ENCODE measurements around the gene SH3PXD2B. TPM values are rescaled to one million over a fixed set of nuclear protein-coding genes. Genes with fewer than 3 reads are reported as not detected.

Gene SH3PXD2B
- total RNA-seq, 2 experiments from 2014 or later = 0.10 TPM; not detected in 1

DNA sequence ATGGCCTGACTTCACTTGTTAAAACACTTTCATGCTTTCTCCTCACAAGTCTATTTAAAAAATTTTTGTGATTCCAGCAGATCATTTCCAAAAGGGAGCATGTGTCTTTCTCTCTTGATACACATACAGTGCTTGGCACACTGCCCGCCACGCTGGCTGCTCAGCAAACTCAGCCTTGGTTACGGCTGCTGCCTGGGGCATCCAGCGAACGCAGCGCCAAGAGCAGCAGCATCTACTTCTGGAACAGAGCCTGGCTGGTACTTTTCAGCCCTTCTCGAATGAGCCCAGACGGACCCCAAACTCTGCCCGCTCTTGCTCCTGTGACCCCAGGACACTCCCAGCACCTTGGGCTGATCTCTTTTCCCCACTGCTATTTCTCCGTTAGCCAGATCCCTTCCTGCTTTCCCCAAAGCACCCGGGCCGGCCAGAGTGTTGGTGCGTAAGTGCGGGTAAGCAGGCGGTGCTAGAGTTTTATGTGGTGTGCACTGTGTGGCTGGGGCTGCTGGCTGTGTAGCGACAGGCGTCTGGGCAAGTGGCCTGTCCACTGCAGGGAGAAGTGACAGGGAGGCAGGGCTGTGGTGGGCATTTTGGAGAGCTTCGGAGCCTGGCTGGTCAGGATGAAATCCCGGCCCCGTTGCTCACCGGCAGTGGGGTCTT, 73.2 kb downstream of the SH3PXD2B start:
- Histone ChIP-seq H3K4me1 (ENCODE audit: insufficient read depth, low read length, poor library complexity, severe bottlenecking) (no peaks in the 10 kb centered on the region), H3K79me2 (ENCODE audit: insufficient read depth, low read depth, low read length) (no peaks in the 10 kb centered on the region), H3K36me3 (ENCODE audit: insufficient read depth, low read length) (no peaks in the 10 kb centered on the region), H4K20me1 (ENCODE audit: insufficient read depth, low read length) (no peaks in the 10 kb centered on the region), H3K9me2 (ENCODE audit: insufficient read depth, low read length) (no peaks in the 10 kb centered on the region), H3K4me2 (ENCODE audit: low read length) (no peak overlapping the region), H3K27ac (ENCODE audit: low read depth, low read length, poor library complexity, severe bottlenecking) (no peak overlapping the region), H3K4me3 (ENCODE audit: low read depth, low read length, poor library complexity, severe bottlenecking) (no peak overlapping the region), H3K9me3 (ENCODE audit: low read length) (no peaks in the 10 kb centered on the region), H2AFZ (ENCODE audit: low read length) (no peak overlapping the region)
- BruUV-seq (replicated peaks) = no TSS peak
- no peak for DNase-seq (ENCODE audit: low spot score)
- intact Hi-C loops (cut with micrococcal nuclease; ENCODE audit: unreplicated experiment) = no loop called here
- ChIA-PET CTCF (ENCODE audit: unreplicated experiment) (no interaction called here), POLR2A (no interaction called here)
- TF ChIP-seq, protein P1, sequence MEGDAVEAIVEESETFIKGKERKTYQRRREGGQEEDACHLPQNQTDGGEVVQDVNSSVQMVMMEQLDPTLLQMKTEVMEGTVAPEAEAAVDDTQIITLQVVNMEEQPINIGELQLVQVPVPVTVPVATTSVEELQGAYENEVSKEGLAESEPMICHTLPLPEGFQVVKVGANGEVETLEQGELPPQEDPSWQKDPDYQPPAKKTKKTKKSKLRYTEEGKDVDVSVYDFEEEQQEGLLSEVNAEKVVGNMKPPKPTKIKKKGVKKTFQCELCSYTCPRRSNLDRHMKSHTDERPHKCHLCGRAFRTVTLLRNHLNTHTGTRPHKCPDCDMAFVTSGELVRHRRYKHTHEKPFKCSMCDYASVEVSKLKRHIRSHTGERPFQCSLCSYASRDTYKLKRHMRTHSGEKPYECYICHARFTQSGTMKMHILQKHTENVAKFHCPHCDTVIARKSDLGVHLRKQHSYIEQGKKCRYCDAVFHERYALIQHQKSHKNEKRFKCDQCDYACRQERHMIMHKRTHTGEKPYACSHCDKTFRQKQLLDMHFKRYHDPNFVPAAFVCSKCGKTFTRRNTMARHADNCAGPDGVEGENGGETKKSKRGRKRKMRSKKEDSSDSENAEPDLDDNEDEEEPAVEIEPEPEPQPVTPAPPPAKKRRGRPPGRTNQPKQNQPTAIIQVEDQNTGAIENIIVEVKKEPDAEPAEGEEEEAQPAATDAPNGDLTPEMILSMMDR (conservative IDR thresholded peaks at IDR 0.05; ENCODE audit: low read length) = no peak
- TF ChIP-seq EZH2phosphoT487 (IDR thresholded peaks at IDR 0.05; ENCODE audit: borderline replicate concordance, low read depth, low read length) = no peak

DNA sequence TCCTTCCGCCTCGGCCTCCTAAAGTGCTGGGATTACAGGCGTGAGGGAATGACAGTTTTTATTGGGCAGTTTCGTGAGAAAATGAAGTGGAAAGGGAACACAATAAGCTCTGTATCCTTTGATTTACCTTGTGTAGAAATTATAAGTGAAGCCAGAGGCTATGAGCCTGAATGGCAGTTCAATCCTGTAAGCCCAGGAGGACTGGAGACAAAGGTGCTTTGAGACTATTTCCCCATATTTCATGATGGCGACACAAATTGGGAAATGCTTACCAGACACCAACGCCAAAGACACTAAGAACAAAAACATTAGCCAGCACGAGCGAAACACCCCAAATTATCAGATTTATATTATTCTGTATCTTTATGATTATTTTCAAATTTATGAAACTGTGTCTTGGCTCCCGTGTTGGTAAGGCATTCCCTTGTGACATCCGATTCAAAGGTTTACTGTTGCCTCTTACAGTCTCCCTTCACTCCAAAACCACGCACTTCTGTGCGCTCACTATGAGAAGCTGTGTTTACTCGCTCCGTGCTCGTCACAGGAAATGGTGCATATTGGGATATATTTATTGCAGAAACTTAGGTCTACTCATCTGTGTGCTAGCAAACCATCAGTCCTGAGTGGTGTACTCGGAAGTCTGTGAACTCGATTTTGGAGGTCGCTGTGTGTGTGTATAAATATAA, 73.9 kb downstream of the SH3PXD2B start:
- H3K36me3 ChIP-seq (ENCODE audit: insufficient read depth, low read length) = no peaks in the 10 kb centered on the region
- ChIA-PET CTCF (ENCODE audit: unreplicated experiment) (no interaction called here), POLR2A (no interaction called here)
- TF ChIP-seq, protein P1 (conservative IDR thresholded peaks at IDR 0.05; ENCODE audit: low read length) = no peak
- TF ChIP-seq EZH2phosphoT487 (IDR thresholded peaks at IDR 0.05; ENCODE audit: borderline replicate concordance, low read depth, low read length) = no peak
- H4K20me1 ChIP-seq (ENCODE audit: insufficient read depth, low read length) = no peaks in the 10 kb centered on the region
- H3K9me3 ChIP-seq (ENCODE audit: low read length) = no peaks in the 10 kb centered on the region
- BruUV-seq (replicated peaks) = no TSS peak
- H3K4me2 ChIP-seq (ENCODE audit: low read length) = no peak overlapping the region
- no peaks in the 10 kb centered on the region for H3K9me2 ChIP-seq (ENCODE audit: insufficient read depth, low read length)
- H3K27ac ChIP-seq (ENCODE audit: low read depth, low read length, poor library complexity, severe bottlenecking) = no peak overlapping the region
- no peaks in the 10 kb centered on the region for H3K79me2 ChIP-seq (ENCODE audit: insufficient read depth, low read depth, low read length)
- H3K4me1 ChIP-seq (ENCODE audit: insufficient read depth, low read length, poor library complexity, severe bottlenecking) = no peaks in the 10 kb centered on the region
- intact Hi-C loops (cut with micrococcal nuclease; ENCODE audit: unreplicated experiment) = no loop called here
- H3K4me3 ChIP-seq (ENCODE audit: low read depth, low read length, poor library complexity, severe bottlenecking) = no peak overlapping the region
- H2AFZ ChIP-seq (ENCODE audit: low read length) = no peak overlapping the region
- DNase-seq (ENCODE audit: low spot score) = no peak

DNA sequence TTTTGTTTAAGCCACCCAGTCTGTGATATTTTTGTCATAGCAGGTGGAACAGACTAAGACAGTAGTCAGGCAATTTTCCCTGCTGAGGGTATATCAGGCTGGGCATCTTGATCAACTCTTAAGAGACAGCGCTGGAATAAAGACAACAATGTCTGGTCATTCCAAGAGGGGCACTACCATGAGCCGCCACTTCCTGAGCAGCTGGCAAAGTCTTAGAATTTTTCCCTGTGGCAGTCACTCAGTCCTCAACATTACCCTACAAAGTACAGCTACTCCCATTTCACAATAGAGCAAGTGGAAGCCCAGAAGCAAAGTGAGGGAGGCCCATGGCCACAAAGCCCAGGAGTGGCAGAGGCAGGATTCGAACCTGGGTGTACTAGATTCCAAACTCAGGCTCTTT, 74.8 kb downstream of the SH3PXD2B start:
- Histone ChIP-seq H2AFZ (ENCODE audit: low read length) (no peak overlapping the region), H3K4me1 (ENCODE audit: insufficient read depth, low read length, poor library complexity, severe bottlenecking) (no peaks in the 10 kb centered on the region), H3K9me2 (ENCODE audit: insufficient read depth, low read length) (no peaks in the 10 kb centered on the region), H3K27ac (ENCODE audit: low read depth, low read length, poor library complexity, severe bottlenecking) (no peak overlapping the region), H3K79me2 (ENCODE audit: insufficient read depth, low read depth, low read length) (no peaks in the 10 kb centered on the region), H3K36me3 (ENCODE audit: insufficient read depth, low read length) (no peaks in the 10 kb centered on the region), H4K20me1 (ENCODE audit: insufficient read depth, low read length) (no peaks in the 10 kb centered on the region), H3K4me3 (ENCODE audit: low read depth, low read length, poor library complexity, severe bottlenecking) (no peak overlapping the region), H3K9me3 (ENCODE audit: low read length) (no peaks in the 10 kb centered on the region), H3K4me2 (ENCODE audit: low read length) (no peak overlapping the region)
- POLR2A ChIA-PET = interaction anchor here (0.6 kb wide), 1 partner anchor 40 kb away, joined by 3 read pairs; no protein-coding TSS in a partner anchor
- CTCF ChIA-PET (ENCODE audit: unreplicated experiment) = no interaction called here
- TF ChIP-seq, protein P1 (conservative IDR thresholded peaks at IDR 0.05; ENCODE audit: low read length) = no peak
- no peak for TF ChIP-seq EZH2phosphoT487 (IDR thresholded peaks at IDR 0.05; ENCODE audit: borderline replicate concordance, low read depth, low read length)
- intact Hi-C loops (cut with micrococcal nuclease; ENCODE audit: unreplicated experiment) = no loop called here
- DNase-seq (ENCODE audit: low spot score) = no peak
- BruUV-seq (replicated peaks) = no TSS peak
